ENCODE data around the gene CDK1.

DNA sequence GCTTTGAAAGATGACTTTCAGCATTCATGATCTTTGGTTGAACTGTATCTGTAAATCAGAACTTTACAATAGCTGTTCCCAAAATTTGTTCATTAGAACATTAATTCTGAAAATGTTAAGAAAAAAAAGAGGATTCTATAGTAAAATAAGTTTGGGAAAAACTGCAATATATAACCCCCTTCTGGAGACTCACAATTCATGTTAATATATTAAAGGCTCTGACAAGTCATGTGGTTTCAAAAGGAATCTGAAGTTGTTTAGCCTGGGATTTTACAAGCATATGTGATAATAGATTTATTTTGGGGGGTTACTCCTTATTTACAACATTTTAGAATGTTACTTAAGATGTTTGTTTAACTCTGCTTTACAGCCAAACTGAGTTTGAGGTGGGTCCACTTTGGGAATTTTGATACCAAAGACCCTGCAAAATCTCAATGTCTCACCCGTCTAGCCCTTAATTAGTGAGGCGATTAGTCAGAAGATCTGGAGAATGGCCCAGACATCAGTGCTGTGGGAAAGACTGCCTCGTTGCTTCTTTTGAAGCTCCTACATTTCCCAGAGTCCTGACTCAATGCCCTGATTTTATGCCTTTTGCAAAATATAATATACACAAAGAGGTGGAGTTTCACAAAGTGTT, 40.0 kb downstream of the CDK1 start:
- TF ChIP-seq, protein P1, sequence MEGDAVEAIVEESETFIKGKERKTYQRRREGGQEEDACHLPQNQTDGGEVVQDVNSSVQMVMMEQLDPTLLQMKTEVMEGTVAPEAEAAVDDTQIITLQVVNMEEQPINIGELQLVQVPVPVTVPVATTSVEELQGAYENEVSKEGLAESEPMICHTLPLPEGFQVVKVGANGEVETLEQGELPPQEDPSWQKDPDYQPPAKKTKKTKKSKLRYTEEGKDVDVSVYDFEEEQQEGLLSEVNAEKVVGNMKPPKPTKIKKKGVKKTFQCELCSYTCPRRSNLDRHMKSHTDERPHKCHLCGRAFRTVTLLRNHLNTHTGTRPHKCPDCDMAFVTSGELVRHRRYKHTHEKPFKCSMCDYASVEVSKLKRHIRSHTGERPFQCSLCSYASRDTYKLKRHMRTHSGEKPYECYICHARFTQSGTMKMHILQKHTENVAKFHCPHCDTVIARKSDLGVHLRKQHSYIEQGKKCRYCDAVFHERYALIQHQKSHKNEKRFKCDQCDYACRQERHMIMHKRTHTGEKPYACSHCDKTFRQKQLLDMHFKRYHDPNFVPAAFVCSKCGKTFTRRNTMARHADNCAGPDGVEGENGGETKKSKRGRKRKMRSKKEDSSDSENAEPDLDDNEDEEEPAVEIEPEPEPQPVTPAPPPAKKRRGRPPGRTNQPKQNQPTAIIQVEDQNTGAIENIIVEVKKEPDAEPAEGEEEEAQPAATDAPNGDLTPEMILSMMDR (conservative IDR thresholded peaks at IDR 0.05; ENCODE audit: low read length) = no peak
- TF ChIP-seq EZH2phosphoT487 (IDR thresholded peaks at IDR 0.05; ENCODE audit: borderline replicate concordance, low read depth, low read length) = no peak

All from OCI-LY7 (cell line).